Breast epithelium (tissue), 3 donors: Measurements from ENCODE around the gene CCDC127.

ENCODE experiments used
- CTCF ChIP-seq, 3 donors: fragments of 450-650 bp; IDR thresholded peaks; one replicate each; pipeline ENCODE4 v1.5.1; 2016 to 2017; ENCODE audit warnings: antibody characterized with exemption in 3 of 3, mild to moderate bottlenecking in 3 of 3, moderate library complexity in 3 of 3
- POLR2A ChIP-seq: fragments of 450-650 bp; IDR thresholded peaks from one replicate; pipeline ENCODE4 v1.6.1; 2016; ENCODE audit warnings: antibody characterized with exemption, mild to moderate bottlenecking, moderate library complexity
- POLR2AphosphoS5 ChIP-seq, 3 donors: sonication (generic); formaldehyde crosslinking; IDR thresholded peaks; one replicate each; pipeline ENCODE4 v1.6.1; 2017; ENCODE audit warnings: antibody characterized with exemption in 3 of 3

GRCh38 chr5:173392-174290, 44.3 kb downstream of the CCDC127 start:
- TF ChIP-seq CTCF (IDR thresholded peaks at IDR 0.05) (no peak), POLR2A (no peak), POLR2AphosphoS5 (IDR thresholded peaks at IDR 0.05) (no peak)
